H4 (cell line): ENCODE results near the gene NDST1. TPM values are rescaled to one million over a fixed set of nuclear protein-coding genes. Genes with fewer than 3 reads are reported as not detected.

Experiments used
- DNase-seq: peaks from one replicate; pipeline ENCODE4 v3.0.0-alpha.2; 2015; ENCODE audit warnings: low spot score
- total RNA-seq: library from RNA; depleted of rRNA; stranded (reverse); fragments of >200 nt; shearing (Covaris generic); gene quantifications from 2 replicates; pipeline ENCODE4 v1.2.3, GENCODE V29; 2014; rRNA removed

Gene NDST1
- total RNA-seq, 1 experiment from 2014 or later: 26.6 TPM

GRCh38 chr5:150606476-150606875 lies 98.5 kb downstream of the NDST1 start:
- no peak for DNase-seq

- no peak for DNase-seq
Observed at GRCh38 chr5:150607105-150607504, 99.2 kb downstream of the NDST1 start.

Other genes starting within 250 kb of the NDST1 start
- gene CAMK2A, start 218.4 kb upstream of the NDST1 start, total RNA-seq: 0.02 TPM in 1 of 2 replicates, not detected in the other
- gene ARSI, start 205.2 kb upstream of the NDST1 start, total RNA-seq: 0.23 TPM in 1 of 2 replicates, not detected in the other
- 23.6 and 32.9 TPM in 2 replicates for gene TCOF1, start 150.4 kb upstream of the NDST1 start, total RNA-seq
- 1.6 and 11.7 TPM in 2 replicates for gene CD74, start 95.2 kb upstream of the NDST1 start, total RNA-seq
- 2,476 and 2,863 TPM in 2 replicates for gene RPS14, start 58.4 kb upstream of the NDST1 start, total RNA-seq
- 4.3 and 7.1 TPM in 2 replicates for gene SYNPO, start 132.5 kb downstream of the NDST1 start, total RNA-seq
- gene MYOZ3, start 153.1 kb downstream of the NDST1 start, total RNA-seq: not detected in 2 replicates
- gene RBM22, start 192.9 kb downstream of the NDST1 start, total RNA-seq: 28.0 and 35.8 TPM in 2 replicates